Measurements from ENCODE around the gene SCN2B. TPM values are rescaled to one million over a fixed set of nuclear protein-coding genes. Genes with fewer than 3 reads are reported as not detected.

Gene SCN2B
- total RNA-seq, 1 experiment from 2014 or later = 0.20 TPM

GRCh38 chr11:118209033-118209432 lies 32.6 kb upstream of the SCN2B start:
- no peak for TF ChIP-seq MYBL2 (CRISPR knock-in tag; IDR thresholded peaks at IDR 0.05)
- TF ChIP-seq CREM (CRISPR knock-in tag; IDR thresholded peaks at IDR 0.05) = no peak
- TF ChIP-seq PREB (CRISPR knock-in tag; IDR thresholded peaks at IDR 0.05; ENCODE audit: borderline replicate concordance) = no peak
- TF ChIP-seq SMAD3 (CRISPR knock-in tag; IDR thresholded peaks at IDR 0.05; ENCODE audit: borderline replicate concordance) = no peak
- no peak for TF ChIP-seq JUN (CRISPR knock-in tag; IDR thresholded peaks at IDR 0.05)
- TF ChIP-seq, protein P1, sequence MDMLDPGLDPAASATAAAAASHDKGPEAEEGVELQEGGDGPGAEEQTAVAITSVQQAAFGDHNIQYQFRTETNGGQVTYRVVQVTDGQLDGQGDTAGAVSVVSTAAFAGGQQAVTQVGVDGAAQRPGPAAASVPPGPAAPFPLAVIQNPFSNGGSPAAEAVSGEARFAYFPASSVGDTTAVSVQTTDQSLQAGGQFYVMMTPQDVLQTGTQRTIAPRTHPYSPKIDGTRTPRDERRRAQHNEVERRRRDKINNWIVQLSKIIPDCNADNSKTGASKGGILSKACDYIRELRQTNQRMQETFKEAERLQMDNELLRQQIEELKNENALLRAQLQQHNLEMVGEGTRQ (CRISPR knock-in tag; IDR thresholded peaks at IDR 0.05) = no peak
- no peak for TF ChIP-seq FOXJ3 (CRISPR knock-in tag; IDR thresholded peaks at IDR 0.05; ENCODE audit: borderline replicate concordance)
- TF ChIP-seq HMGA2 (CRISPR knock-in tag; IDR thresholded peaks at IDR 0.05) = no peak
- no peak for TF ChIP-seq RELA (CRISPR knock-in tag; IDR thresholded peaks at IDR 0.05; ENCODE audit: borderline replicate concordance)
- no peak for TF ChIP-seq ZNF138 (CRISPR knock-in tag; conservative IDR thresholded peaks at IDR 0.05)
- TF ChIP-seq ZNF263 (CRISPR knock-in tag; IDR thresholded peaks at IDR 0.05; ENCODE audit: low read depth) = no peak
- TF ChIP-seq IRF1 (CRISPR knock-in tag; IDR thresholded peaks at IDR 0.05) = no peak
- TF ChIP-seq NR3C1 (CRISPR knock-in tag; conservative IDR thresholded peaks at IDR 0.05; ENCODE audit: low read depth) = no peak
- TF ChIP-seq ZNF423 (CRISPR knock-in tag; IDR thresholded peaks at IDR 0.05) = no peak
- ATAC-seq (no peak), DNase-seq (ENCODE audit: low spot score) (no peak)
- Mint-ChIP-seq H3K27me3 (ENCODE audit: low read depth) (peaks cover 35% of the 10 kb centered on the region), H3K4me1 (peaks cover 47% of the 10 kb centered on the region), H3K36me3 (no peaks in the 10 kb centered on the region), H3K4me3 (no peak overlapping the region), H3K27ac (no peak overlapping the region), H3K9me3 (no peaks in the 10 kb centered on the region)
- POLR2A ChIA-PET = no interaction called here
- CTCF ChIA-PET = interaction anchor here (0.9 to 2.4 kb wide), 3 partner anchors 11 to 86 kb away, joined by 3 to 13 read pairs (median 4); no protein-coding TSS in a partner anchor

- Mint-ChIP-seq H3K9me3 (no peaks in the 10 kb centered on the region), H3K27me3 (ENCODE audit: low read depth) (peaks cover 35% of the 10 kb centered on the region), H3K36me3 (no peaks in the 10 kb centered on the region), H3K4me1 (peaks cover 27% of the 10 kb centered on the region), H3K27ac (no peak overlapping the region), H3K4me3 (no peak overlapping the region)
- POLR2A ChIA-PET = no interaction called here
- CTCF ChIA-PET = interaction anchor here (0.5 to 2.4 kb wide), 2 partner anchors 9 to 743 kb away, joined by 4 to 13 read pairs; no protein-coding TSS in a partner anchor
- DNase-seq (ENCODE audit: low spot score) (no peak), ATAC-seq (no peak)
- no peak for TF ChIP-seq GTF2I (CRISPR knock-in tag; conservative IDR thresholded peaks at IDR 0.05)
- no peak for TF ChIP-seq ZNF138 (CRISPR knock-in tag; conservative IDR thresholded peaks at IDR 0.05)
- TF ChIP-seq RELA (CRISPR knock-in tag; IDR thresholded peaks at IDR 0.05; ENCODE audit: borderline replicate concordance) = no peak
- no peak for TF ChIP-seq NR2C2 (CRISPR knock-in tag; IDR thresholded peaks at IDR 0.05)
- no peak for TF ChIP-seq ERG (CRISPR knock-in tag; IDR thresholded peaks at IDR 0.05)
- TF ChIP-seq, protein P2, sequence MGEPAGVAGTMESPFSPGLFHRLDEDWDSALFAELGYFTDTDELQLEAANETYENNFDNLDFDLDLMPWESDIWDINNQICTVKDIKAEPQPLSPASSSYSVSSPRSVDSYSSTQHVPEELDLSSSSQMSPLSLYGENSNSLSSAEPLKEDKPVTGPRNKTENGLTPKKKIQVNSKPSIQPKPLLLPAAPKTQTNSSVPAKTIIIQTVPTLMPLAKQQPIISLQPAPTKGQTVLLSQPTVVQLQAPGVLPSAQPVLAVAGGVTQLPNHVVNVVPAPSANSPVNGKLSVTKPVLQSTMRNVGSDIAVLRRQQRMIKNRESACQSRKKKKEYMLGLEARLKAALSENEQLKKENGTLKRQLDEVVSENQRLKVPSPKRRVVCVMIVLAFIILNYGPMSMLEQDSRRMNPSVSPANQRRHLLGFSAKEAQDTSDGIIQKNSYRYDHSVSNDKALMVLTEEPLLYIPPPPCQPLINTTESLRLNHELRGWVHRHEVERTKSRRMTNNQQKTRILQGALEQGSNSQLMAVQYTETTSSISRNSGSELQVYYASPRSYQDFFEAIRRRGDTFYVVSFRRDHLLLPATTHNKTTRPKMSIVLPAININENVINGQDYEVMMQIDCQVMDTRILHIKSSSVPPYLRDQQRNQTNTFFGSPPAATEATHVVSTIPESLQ (CRISPR knock-in tag; IDR thresholded peaks at IDR 0.05) = no peak
- TF ChIP-seq, protein P3, sequence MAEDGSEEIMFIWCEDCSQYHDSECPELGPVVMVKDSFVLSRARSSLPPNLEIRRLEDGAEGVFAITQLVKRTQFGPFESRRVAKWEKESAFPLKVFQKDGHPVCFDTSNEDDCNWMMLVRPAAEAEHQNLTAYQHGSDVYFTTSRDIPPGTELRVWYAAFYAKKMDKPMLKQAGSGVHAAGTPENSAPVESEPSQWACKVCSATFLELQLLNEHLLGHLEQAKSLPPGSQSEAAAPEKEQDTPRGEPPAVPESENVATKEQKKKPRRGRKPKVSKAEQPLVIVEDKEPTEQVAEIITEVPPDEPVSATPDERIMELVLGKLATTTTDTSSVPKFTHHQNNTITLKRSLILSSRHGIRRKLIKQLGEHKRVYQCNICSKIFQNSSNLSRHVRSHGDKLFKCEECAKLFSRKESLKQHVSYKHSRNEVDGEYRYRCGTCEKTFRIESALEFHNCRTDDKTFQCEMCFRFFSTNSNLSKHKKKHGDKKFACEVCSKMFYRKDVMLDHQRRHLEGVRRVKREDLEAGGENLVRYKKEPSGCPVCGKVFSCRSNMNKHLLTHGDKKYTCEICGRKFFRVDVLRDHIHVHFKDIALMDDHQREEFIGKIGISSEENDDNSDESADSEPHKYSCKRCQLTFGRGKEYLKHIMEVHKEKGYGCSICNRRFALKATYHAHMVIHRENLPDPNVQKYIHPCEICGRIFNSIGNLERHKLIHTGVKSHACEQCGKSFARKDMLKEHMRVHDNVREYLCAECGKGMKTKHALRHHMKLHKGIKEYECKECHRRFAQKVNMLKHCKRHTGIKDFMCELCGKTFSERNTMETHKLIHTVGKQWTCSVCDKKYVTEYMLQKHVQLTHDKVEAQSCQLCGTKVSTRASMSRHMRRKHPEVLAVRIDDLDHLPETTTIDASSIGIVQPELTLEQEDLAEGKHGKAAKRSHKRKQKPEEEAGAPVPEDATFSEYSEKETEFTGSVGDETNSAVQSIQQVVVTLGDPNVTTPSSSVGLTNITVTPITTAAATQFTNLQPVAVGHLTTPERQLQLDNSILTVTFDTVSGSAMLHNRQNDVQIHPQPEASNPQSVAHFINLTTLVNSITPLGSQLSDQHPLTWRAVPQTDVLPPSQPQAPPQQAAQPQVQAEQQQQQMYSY (CRISPR knock-in tag; IDR thresholded peaks at IDR 0.05) = no peak
- no peak for TF ChIP-seq IRF2 (CRISPR knock-in tag; IDR thresholded peaks at IDR 0.05; ENCODE audit: borderline replicate concordance, low read depth)
- TF ChIP-seq JAZF1 (CRISPR knock-in tag; IDR thresholded peaks at IDR 0.05) = no peak
- no peak for TF ChIP-seq GABPB1 (CRISPR knock-in tag; IDR thresholded peaks at IDR 0.05)
- TF ChIP-seq ZNF671 (CRISPR knock-in tag; IDR thresholded peaks at IDR 0.05) = no peak
- TF ChIP-seq, protein P4, sequence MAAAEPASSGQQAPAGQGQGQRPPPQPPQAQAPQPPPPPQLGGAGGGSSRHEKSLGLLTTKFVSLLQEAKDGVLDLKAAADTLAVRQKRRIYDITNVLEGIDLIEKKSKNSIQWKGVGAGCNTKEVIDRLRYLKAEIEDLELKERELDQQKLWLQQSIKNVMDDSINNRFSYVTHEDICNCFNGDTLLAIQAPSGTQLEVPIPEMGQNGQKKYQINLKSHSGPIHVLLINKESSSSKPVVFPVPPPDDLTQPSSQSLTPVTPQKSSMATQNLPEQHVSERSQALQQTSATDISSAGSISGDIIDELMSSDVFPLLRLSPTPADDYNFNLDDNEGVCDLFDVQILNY (CRISPR knock-in tag; IDR thresholded peaks at IDR 0.05) = no peak
- TF ChIP-seq, protein P5, sequence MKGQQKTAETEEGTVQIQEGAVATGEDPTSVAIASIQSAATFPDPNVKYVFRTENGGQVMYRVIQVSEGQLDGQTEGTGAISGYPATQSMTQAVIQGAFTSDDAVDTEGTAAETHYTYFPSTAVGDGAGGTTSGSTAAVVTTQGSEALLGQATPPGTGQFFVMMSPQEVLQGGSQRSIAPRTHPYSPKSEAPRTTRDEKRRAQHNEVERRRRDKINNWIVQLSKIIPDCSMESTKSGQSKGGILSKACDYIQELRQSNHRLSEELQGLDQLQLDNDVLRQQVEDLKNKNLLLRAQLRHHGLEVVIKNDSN (CRISPR knock-in tag; IDR thresholded peaks at IDR 0.05) = no peak
Observed at GRCh38 chr11:118207079-118207478, 30.6 kb upstream of the SCN2B start.

Measured in WTC11 (cell line).